Upper lobe of left lung (tissue), 6 donors: ENCODE measurements around the gene UBE2E3. TPM values are rescaled to one million over a fixed set of nuclear protein-coding genes. Genes with fewer than 3 reads are reported as not detected.

Experiments
- ATAC-seq, 2 donors: fragments of 200-7000 bp; cut with Tn5 transposase; one replicate each; pipeline ENCODE4 v1.9.1; 2022; ENCODE audit warnings: mild to moderate bottlenecking in 2 of 2, moderate library complexity in 2 of 2; ENCODE audit not compliant: low FRiP score in 2 of 2
- DNase-seq, 2 donors: peaks; one replicate each; pipeline ENCODE4 v3.0.0-alpha.2; 2019 to 2020
- H3K27ac ChIP-seq, 4 donors: fragments of 200-600 bp; sonication (generic); one replicate each; pipeline ENCODE4 v1.5.1; 2016 to 2019
- H3K27me3 ChIP-seq, 4 donors: fragments of 200-600 bp; sonication (generic); one replicate each; pipeline ENCODE4 v1.5.1; 2017 to 2019
- H3K36me3 ChIP-seq, 4 donors: fragments of 200-600 bp; sonication (generic); one replicate each; pipeline ENCODE4 v1.5.1; 2016 to 2019
- H3K4me1 ChIP-seq, 4 donors: fragments of 200-600 bp; sonication (generic); one replicate each; pipeline ENCODE4 v1.5.1; 2018 to 2019
- H3K4me3 ChIP-seq, 4 donors: fragments of 200-600 bp; sonication (generic); one replicate each; pipeline ENCODE4 v1.5.1; 2017 to 2019; ENCODE audit warnings: mild to moderate bottlenecking in 2 of 4, moderate library complexity in 1 of 4
- H3K9me3 ChIP-seq, 4 donors: fragments of 200-600 bp; sonication (generic); one replicate each; pipeline ENCODE4 v1.5.1; 2018 to 2019
- CTCF ChIP-seq, 6 experiments: fragments of 450-650 bp in 4 of 6; fragments of 200-600 bp in 2 of 6; sonication (generic) in 2 of 6; IDR thresholded peaks; one replicate each; pipeline ENCODE4 v1.5.1; 2016 to 2019; ENCODE audit warnings: antibody characterized with exemption in 6 of 6
- EP300 ChIP-seq, 4 donors: sonication (generic); formaldehyde crosslinking; IDR thresholded peaks; one replicate each; pipeline ENCODE4 v1.5.1; 2017; ENCODE audit warnings: antibody characterized with exemption in 4 of 4, control low read depth in 2 of 4
- POLR2A ChIP-seq, 4 donors: fragments of 450-650 bp; IDR thresholded peaks; one replicate each; pipeline ENCODE4 v1.5.1; 2016 to 2017; ENCODE audit warnings: antibody characterized with exemption in 4 of 4, mild to moderate bottlenecking in 2 of 4
- POLR2AphosphoS5 ChIP-seq, 2 donors: sonication (generic); formaldehyde crosslinking; IDR thresholded peaks; one replicate each; pipeline ENCODE4 v1.5.1; 2017; ENCODE audit warnings: antibody characterized with exemption in 2 of 2
- WGBS, 2 donors: methylation state at CpG; one replicate each; pipeline ENCODE4 v1.1.5; 2017 to 2018; 5-methylcytosine and 5-hydroxymethylcytosine counted together
- total RNA-seq, 6 donors: library from RNA; depleted of rRNA in 4 of 6; stranded (reverse); fragments of >200 nt in 4 of 6; gene quantifications; one replicate each; pipeline versions ENCODE4 v1.1.0 to v1.2.1, GENCODE V29; 2016 to 2021
- donor health status: DM: no; HTN: no; CAD: no; lungs with moderate emphysema.
- donor health status: DM: no; HTN: yes; CAD: no; lungs with severe emphysema.

Gene UBE2E3
- total RNA-seq, 6 donors from 2014 or later: 39.6 to 178 (median 45.4) TPM

GRCh38 chr2:180990794-180991193 is 10.4 kb downstream of the UBE2E3 start:
- no peaks in the 10 kb centered on the region for H3K36me3 ChIP-seq
- DNase-seq (no peak), ATAC-seq (no peak)
- 97 to 100% methylated on average over 1 of the region's 1 CpG for WGBS, 2 donors
- TF ChIP-seq POLR2AphosphoS5 (IDR thresholded peaks at IDR 0.05): no peak
- no peak for TF ChIP-seq EP300 (IDR thresholded peaks at IDR 0.05)
- no peak for TF ChIP-seq POLR2A (IDR thresholded peaks at IDR 0.05)
- TF ChIP-seq CTCF (IDR thresholded peaks at IDR 0.05): no peak
- no peak overlapping the region for H3K27ac ChIP-seq
- no peaks in the 10 kb centered on the region for H3K27me3 ChIP-seq
- H3K9me3 ChIP-seq: no peaks in the 10 kb centered on the region
- no peak overlapping the region for H3K4me3 ChIP-seq
- H3K4me1 ChIP-seq: peaks cover 1 to 7% (median 3%) of the 10 kb centered on the region in 4 donors

- Histone ChIP-seq H3K4me1 (peaks cover 0 to 2% (median 0%) of the 10 kb centered on the region in 4 donors), H3K27ac (no peak overlapping the region), H3K9me3 (no peaks in the 10 kb centered on the region), H3K4me3 (no peak overlapping the region), H3K36me3 (no peaks in the 10 kb centered on the region), H3K27me3 (no peaks in the 10 kb centered on the region)
- ATAC-seq (no peak), DNase-seq (no peak)
- WGBS, 2 donors: 97 to 100% methylated on average over 3 of the region's 3 CpGs
- TF ChIP-seq EP300 (IDR thresholded peaks at IDR 0.05): no peak
- TF ChIP-seq CTCF (IDR thresholded peaks at IDR 0.05): no peak
- no peak for TF ChIP-seq POLR2A (IDR thresholded peaks at IDR 0.05)
- TF ChIP-seq POLR2AphosphoS5 (IDR thresholded peaks at IDR 0.05): no peak
Measured at GRCh38 chr2:180991361-180991760, 11.0 kb downstream of the UBE2E3 start.

GRCh38 chr2:180991820-180992219 is 11.4 kb downstream of the UBE2E3 start:
- DNase-seq: no peak
- no peak for TF ChIP-seq CTCF (IDR thresholded peaks at IDR 0.05)
- no peak for TF ChIP-seq POLR2A (IDR thresholded peaks at IDR 0.05)
- no peak overlapping the region for H3K4me3 ChIP-seq
- H3K9me3 ChIP-seq: no peaks in the 10 kb centered on the region
- ATAC-seq: no peak
- no peaks in the 10 kb centered on the region for H3K36me3 ChIP-seq
- no peaks in the 10 kb centered on the region for H3K4me1 ChIP-seq
- no peaks in the 10 kb centered on the region for H3K27me3 ChIP-seq
- 76 to 86% methylated on average over 4 of the region's 4 CpGs for WGBS, 2 donors
- H3K27ac ChIP-seq: no peak overlapping the region

GRCh38 chr2:180992994-180993393 is 12.6 kb downstream of the UBE2E3 start:
- Histone ChIP-seq H3K4me1 (no peaks in the 10 kb centered on the region), H3K27me3 (no peaks in the 10 kb centered on the region), H3K36me3 (no peaks in the 10 kb centered on the region), H3K27ac (no peak overlapping the region), H3K4me3 (no peak overlapping the region), H3K9me3 (no peaks in the 10 kb centered on the region)
- TF ChIP-seq POLR2AphosphoS5 (IDR thresholded peaks at IDR 0.05) (no peak), POLR2A (IDR thresholded peaks at IDR 0.05) (no peak), CTCF (IDR thresholded peaks at IDR 0.05) (no peak), EP300 (IDR thresholded peaks at IDR 0.05) (no peak)
- ATAC-seq: no peak
- no peak for DNase-seq
- WGBS, 2 donors: 59 to 87% methylated on average over 2 of the region's 2 CpGs

- Histone ChIP-seq H3K27me3 (no peaks in the 10 kb centered on the region), H3K9me3 (no peaks in the 10 kb centered on the region), H3K36me3 (no peaks in the 10 kb centered on the region), H3K4me3 (no peak overlapping the region), H3K27ac (no peak overlapping the region), H3K4me1 (peaks cover 0 to 4% (median 0%) of the 10 kb centered on the region in 4 donors)
- no peak for ATAC-seq
- WGBS, 2 donors: 93 to 96% methylated on average over 4 of the region's 4 CpGs
- no peak for DNase-seq
- no peak for TF ChIP-seq CTCF (IDR thresholded peaks at IDR 0.05)
- TF ChIP-seq POLR2A (IDR thresholded peaks at IDR 0.05): no peak
- TF ChIP-seq POLR2AphosphoS5 (IDR thresholded peaks at IDR 0.05): no peak
- no peak for TF ChIP-seq EP300 (IDR thresholded peaks at IDR 0.05)
Measured at GRCh38 chr2:180999274-180999964, 19.0 kb downstream of the UBE2E3 start.
